Neuron (in vitro differentiated cells): ENCODE data around the gene OSR1.

ENCODE experiments used
- H2AFZ ChIP-seq: one replicate; pipeline ENCODE4 v1.6.1; 2013; ENCODE audit warnings: low read depth, mild to moderate bottlenecking, inconsistent platforms, low read length, moderate library complexity
- H3K27me3 ChIP-seq: one replicate; pipeline ENCODE4 v1.6.1; 2013; ENCODE audit warnings: low read length; ENCODE audit not compliant: insufficient read depth
- H3K36me3 ChIP-seq: one replicate; pipeline ENCODE4 v1.6.1; 2013; ENCODE audit warnings: low read length; ENCODE audit not compliant: insufficient read depth
- H3K4me1 ChIP-seq: one replicate; pipeline ENCODE4 v1.6.1; 2013; ENCODE audit warnings: low read length; ENCODE audit not compliant: insufficient read depth
- H3K4me3 ChIP-seq: 2 replicates; pipeline ENCODE4 v1.5.1; 2013; ENCODE audit warnings: mild to moderate bottlenecking, low read length, moderate library complexity
- H3K9me3 ChIP-seq: one replicate; pipeline ENCODE4 v1.6.1; 2013; ENCODE audit warnings: low read length

The OSR1 gene

DNA sequence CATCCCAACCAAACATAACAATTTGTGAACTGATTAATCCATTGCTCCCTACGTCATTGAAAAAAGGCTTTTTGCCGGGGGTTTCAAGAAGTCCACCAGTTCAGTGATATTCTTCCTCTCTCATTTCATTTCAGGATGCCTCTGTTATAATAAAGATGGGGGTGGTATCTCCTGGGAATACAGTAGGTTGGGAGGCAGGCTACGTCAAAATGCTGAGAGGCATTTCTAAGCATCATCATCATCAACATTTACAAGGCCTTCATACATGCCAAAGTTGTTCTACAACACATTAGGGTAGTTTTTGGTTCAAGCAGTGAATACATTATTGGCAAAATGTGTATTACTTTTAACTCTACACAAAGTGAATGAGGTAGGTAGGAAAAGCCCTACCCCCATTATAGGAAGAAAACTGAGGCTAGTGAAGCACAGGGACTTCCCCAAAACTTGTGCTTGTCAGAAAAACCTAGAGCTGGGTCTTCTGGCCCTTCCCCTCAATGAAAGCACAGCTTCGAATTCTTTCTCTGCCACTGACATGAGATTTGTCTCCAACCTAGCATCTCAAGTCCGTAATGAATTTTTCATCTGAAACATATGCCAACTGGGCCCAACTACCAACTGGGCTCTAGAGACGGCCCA is 11.3 kb downstream of the OSR1 start:
- Histone ChIP-seq H3K4me1 (peaks cover 19% of the 10 kb centered on the region), H3K36me3 (peaks cover 4% of the 10 kb centered on the region)

DNA sequence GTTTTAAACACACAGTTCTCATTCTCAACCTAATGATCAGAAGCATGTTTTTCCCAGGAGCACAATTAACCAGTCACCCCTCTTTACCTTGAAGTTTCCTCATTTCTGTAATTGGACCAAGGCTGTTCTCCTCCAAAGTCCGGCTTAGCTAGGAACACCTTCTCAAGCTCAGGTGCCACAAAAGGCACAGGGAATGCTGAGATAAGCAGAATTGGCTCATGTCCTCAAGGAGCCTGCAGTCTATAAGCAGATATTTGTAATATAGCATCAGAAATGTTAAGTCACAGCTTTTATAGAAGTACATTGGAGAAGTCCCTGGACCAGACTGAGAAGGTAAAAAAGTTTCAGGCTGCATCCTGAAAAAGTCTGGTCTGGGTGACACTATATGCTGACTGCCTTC is 20.7 kb downstream of the OSR1 start:
- Histone ChIP-seq H3K27me3 (no peaks in the 10 kb centered on the region), H3K4me3 (no peak overlapping the region), H2AFZ (no peak overlapping the region), H3K9me3 (no peaks in the 10 kb centered on the region), H3K36me3 (peaks cover 4% of the 10 kb centered on the region), H3K4me1 (peaks cover 4% of the 10 kb centered on the region)

More for the DNA sequence above, 11.3 kb downstream of the OSR1 start:
- peak overlapping the region; percentile 87 for H3K4me3 ChIP-seq
- H2AFZ ChIP-seq = peak overlapping the region; percentile 81
- no peaks in the 10 kb centered on the region for H3K9me3 ChIP-seq
- peaks cover 12% of the 10 kb centered on the region for H3K27me3 ChIP-seq

DNA sequence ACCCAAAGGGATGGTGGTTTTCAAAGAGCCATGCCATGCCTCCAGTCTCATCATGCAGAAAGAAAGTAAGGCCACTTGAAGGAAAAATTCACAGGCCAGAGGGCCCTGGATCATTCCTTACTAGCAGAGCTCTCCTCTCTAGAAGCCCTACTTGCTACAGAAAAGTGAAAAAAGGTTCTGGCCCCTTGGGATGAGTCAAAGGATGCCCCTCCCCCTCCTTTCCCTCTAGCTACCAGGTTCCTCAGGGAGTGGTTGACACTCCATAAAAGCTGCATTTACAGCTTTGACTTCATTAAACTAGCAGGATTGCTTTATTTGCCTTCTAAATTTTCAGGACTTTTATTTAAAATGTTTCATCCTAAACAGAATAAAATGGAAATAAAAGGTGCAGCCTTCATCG is 21.2 kb downstream of the OSR1 start:
- no peaks in the 10 kb centered on the region for H3K27me3 ChIP-seq
- H3K36me3 ChIP-seq = peaks cover 4% of the 10 kb centered on the region
- H3K4me3 ChIP-seq = no peak overlapping the region
- no peaks in the 10 kb centered on the region for H3K9me3 ChIP-seq
- H2AFZ ChIP-seq = no peak overlapping the region
- H3K4me1 ChIP-seq = peaks cover 4% of the 10 kb centered on the region

DNA sequence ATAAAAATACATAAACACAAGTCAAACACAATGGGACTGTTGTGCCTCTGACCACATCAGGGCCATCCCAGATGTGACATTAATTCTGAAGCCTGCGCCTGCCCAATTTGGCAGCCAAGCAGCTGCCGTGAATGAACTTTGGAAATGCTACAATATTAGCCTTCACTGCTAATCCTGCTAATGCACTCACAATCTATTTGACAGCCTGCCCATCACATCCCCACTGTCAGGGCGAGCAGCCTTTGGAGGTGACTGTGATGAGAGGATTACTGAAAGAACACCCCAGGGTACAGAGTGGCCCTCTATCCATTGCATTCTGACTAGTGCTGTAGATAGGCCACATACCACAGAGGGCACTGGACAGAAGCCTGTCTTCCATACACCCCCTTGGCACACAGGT is 21.6 kb downstream of the OSR1 start:
- peaks cover 4% of the 10 kb centered on the region for H3K4me1 ChIP-seq
- H3K4me3 ChIP-seq = no peak overlapping the region
- no peak overlapping the region for H2AFZ ChIP-seq
- H3K36me3 ChIP-seq = peaks cover 4% of the 10 kb centered on the region
- no peaks in the 10 kb centered on the region for H3K27me3 ChIP-seq
- H3K9me3 ChIP-seq = no peaks in the 10 kb centered on the region

DNA sequence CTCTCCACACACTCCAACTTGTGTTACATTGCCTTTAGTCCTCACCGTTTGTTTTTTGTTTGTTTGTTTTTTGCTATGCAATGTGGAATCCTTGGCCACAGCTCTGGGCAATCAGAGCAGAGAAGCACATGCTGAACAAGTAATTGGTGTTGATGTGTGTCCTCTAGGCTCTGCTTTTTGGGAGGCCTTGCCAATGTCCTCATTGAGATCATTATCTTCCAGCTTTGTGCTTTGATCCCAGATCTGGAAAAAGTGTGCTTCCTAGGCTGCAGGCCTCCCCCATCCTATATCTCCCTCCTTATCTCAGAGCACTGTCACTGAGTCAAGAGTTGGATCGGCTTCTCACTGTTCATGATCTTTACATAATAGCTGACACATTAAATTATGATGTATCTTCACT is 25.9 kb downstream of the OSR1 start:
- H3K9me3 ChIP-seq = no peaks in the 10 kb centered on the region
- H3K36me3 ChIP-seq = no peaks in the 10 kb centered on the region
- peaks cover 4% of the 10 kb centered on the region for H3K4me1 ChIP-seq
- H2AFZ ChIP-seq = no peak overlapping the region
- no peak overlapping the region for H3K4me3 ChIP-seq
- H3K27me3 ChIP-seq = no peaks in the 10 kb centered on the region

DNA sequence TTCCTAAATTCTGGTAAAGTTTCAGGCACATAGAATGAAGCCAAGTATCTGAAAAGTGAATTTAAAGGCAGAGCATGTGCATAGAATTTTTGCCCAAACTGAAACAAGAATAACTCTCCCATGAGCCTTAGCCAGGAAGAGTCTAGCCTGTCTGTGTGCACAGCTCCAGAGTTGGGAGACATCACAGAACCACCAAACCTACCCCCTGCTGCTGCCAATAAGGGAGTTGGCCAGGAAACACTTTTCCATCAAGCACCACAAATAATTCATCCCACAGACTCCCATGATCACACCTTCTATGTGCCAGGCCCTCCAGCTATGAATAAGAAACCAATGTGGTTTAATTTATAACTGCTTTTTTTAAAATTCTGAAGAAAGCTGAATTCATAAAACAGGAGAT is 27.0 kb downstream of the OSR1 start:
- H2AFZ ChIP-seq = no peak overlapping the region
- H3K27me3 ChIP-seq = no peaks in the 10 kb centered on the region
- H3K9me3 ChIP-seq = no peaks in the 10 kb centered on the region
- peaks cover 13% of the 10 kb centered on the region for H3K4me1 ChIP-seq
- H3K36me3 ChIP-seq = no peaks in the 10 kb centered on the region
- no peak overlapping the region for H3K4me3 ChIP-seq

DNA sequence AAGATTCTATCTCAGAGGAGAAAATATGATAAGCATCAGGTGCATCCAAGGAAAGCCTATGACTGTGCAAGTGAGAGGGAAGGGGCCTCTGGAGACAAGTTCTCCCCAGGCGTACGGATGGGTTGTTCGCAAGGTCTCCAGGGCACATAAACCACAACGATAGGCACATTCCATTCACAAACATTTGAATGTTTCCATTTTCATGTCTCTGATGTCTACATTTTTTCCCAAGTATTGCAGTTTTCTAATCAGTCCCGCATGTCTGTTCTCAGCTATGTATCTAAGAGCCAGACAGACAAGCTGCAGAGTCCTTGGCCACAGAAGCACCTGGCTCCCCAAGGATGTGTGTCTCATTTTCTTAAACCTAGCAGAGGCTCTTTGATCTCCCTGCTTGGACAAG is 28.0 kb downstream of the OSR1 start:
- Histone ChIP-seq H3K4me1 (peaks cover 12% of the 10 kb centered on the region), H3K36me3 (no peaks in the 10 kb centered on the region)

DNA sequence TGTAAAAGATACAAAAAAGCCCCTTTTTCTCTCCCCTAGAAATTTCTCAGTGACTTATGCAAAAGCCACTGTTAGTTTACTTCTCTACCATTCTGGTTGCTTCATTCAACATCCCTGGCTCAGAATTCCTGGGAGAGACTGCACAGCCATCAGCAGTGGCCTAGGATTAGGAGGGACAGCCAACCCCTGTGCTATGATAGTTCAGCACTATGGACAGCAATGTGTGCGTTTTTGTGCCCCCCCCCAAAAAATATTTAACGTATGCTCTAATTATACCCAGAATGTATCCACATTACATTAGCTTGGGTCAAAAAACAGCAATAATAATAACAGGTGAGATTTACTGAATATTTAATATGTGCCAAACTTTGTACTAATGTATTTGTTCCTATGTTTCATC is 29.0 kb downstream of the OSR1 start:
- H3K4me1 ChIP-seq = peaks cover 11% of the 10 kb centered on the region
- no peak overlapping the region for H3K4me3 ChIP-seq
- no peaks in the 10 kb centered on the region for H3K36me3 ChIP-seq
- H3K27me3 ChIP-seq = no peaks in the 10 kb centered on the region
- H2AFZ ChIP-seq = no peak overlapping the region
- no peaks in the 10 kb centered on the region for H3K9me3 ChIP-seq

More for the DNA sequence above, 28.0 kb downstream of the OSR1 start:
- Histone ChIP-seq H2AFZ (no peak overlapping the region), H3K9me3 (no peaks in the 10 kb centered on the region), H3K4me3 (no peak overlapping the region), H3K27me3 (no peaks in the 10 kb centered on the region)

DNA sequence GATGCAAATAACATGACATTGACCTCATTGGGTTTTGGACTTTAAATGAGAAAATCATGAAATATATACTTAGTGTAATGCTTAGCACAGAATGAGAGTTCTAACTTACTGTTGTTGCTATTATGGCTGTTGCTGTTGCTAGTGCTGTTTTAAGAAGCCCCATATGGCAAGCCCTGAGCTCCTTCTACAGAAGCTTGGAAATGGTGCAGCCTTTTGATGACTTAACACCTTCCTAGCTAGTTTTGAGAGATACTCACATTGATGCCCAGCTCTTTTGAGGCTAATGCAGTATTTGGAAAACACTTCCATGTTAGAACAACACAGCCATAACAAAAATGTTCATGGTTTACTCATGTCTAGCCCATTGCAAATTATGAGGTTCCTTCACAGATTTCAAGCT is 30.9 kb downstream of the OSR1 start:
- Histone ChIP-seq H3K9me3 (no peaks in the 10 kb centered on the region), H2AFZ (no peak overlapping the region), H3K4me3 (no peak overlapping the region), H3K36me3 (no peaks in the 10 kb centered on the region), H3K4me1 (peaks cover 11% of the 10 kb centered on the region), H3K27me3 (no peaks in the 10 kb centered on the region)

DNA sequence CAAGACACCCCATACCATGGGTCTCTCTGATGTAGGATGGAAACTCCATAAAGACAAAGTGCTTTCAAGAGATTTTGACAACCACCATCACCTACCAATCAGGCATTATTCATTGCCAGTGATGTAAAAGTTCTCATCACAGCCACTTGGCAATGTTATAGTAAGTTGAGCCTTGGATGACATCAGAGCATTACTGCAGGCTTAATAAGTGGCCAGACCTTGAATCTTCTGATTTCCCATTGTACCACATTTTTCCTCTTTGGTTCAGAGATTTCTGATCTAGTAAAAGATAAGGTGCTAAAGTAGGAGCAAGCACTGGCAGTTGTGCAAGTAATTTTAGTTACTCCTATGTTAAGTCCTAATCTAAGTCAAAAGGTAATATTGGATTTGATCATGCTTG is 36.5 kb downstream of the OSR1 start:
- H3K36me3 ChIP-seq = no peaks in the 10 kb centered on the region
- H2AFZ ChIP-seq = no peak overlapping the region
- no peak overlapping the region for H3K4me3 ChIP-seq
- H3K4me1 ChIP-seq = peaks cover 6% of the 10 kb centered on the region
- no peaks in the 10 kb centered on the region for H3K9me3 ChIP-seq
- H3K27me3 ChIP-seq = no peaks in the 10 kb centered on the region

DNA sequence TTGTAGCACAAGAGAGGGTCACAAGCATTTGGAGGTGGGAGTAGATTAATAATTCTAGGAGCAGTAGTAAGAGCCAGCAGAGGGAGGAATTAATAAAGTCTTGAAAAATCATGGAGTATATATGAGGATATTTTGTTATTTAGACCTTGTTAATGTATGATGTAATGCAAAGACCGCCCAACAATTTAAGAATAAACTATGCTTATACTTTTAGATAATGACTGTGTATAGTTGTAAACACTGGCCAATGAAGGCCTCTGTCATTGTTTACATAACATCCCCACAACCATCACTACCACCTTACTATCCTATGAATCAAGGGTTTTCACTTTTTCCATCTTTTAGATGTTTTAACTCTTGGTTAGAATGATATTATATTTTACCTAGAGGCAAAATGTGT is 37.6 kb downstream of the OSR1 start:
- no peaks in the 10 kb centered on the region for H3K36me3 ChIP-seq
- no peak overlapping the region for H2AFZ ChIP-seq
- no peaks in the 10 kb centered on the region for H3K4me1 ChIP-seq
- no peak overlapping the region for H3K4me3 ChIP-seq
- H3K27me3 ChIP-seq = no peaks in the 10 kb centered on the region
- H3K9me3 ChIP-seq = no peaks in the 10 kb centered on the region

DNA sequence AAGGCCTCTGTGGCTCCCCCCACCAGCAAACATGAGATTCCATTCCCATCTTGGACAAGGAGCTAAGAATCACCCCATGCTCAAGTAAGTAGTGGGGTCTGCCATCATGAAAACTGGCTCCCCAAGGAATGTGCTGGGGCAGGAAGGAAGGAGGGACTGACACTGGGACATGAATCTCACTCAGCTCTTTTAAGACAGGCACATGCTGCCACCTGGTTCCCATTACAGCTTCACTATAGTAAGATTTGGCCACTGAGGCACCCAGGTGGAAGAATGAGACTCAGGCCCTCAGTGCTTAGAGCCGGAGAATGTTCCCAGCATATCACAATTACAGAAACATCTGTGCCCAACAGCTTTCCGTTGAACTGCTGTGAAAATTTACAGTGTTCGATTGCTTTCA is 38.7 kb downstream of the OSR1 start:
- no peaks in the 10 kb centered on the region for H3K9me3 ChIP-seq
- H3K36me3 ChIP-seq = no peaks in the 10 kb centered on the region
- H3K4me3 ChIP-seq = no peak overlapping the region
- no peaks in the 10 kb centered on the region for H3K27me3 ChIP-seq
- H2AFZ ChIP-seq = no peak overlapping the region
- H3K4me1 ChIP-seq = no peaks in the 10 kb centered on the region

DNA sequence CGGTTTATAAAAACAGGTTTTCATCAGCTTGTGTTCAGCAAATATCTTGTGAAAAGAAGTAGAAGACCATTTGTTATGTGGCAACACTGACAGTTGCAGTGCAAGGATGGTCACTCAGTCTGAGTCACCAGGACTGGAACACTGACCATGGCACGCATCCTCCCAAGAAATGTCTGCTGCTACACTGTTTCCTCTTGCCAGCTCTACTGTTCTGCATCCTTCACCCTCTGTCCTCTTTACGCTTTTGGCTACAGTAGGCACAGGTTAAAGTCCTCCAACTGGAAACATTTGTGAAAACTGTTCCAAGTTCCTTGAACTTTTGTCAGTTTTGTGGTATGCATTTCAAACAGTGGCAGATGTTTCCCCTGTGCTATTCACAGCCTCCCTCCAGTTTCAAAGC is 39.4 kb downstream of the OSR1 start:
- H3K27me3 ChIP-seq = no peaks in the 10 kb centered on the region
- H3K4me3 ChIP-seq = no peak overlapping the region
- no peaks in the 10 kb centered on the region for H3K9me3 ChIP-seq
- no peak overlapping the region for H2AFZ ChIP-seq
- H3K4me1 ChIP-seq = no peaks in the 10 kb centered on the region
- no peaks in the 10 kb centered on the region for H3K36me3 ChIP-seq

DNA sequence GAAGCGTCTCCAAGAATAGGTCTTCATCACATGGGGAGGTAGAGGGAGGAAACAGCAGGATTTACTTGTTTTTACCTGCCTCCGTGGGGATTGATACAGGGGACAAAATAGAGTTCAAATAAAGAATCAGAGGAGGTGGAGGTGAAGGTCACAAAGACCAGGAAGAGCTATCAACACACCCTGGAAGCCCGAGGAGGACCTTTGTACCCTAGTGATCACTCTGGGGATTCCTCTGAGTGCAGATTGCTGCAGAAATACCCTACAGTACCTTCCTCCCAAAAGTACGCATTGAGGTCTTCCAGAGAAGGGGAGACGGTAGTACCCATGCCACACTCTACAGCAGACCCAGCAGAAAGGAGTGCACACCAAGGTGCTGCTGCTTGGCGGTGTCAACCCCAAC is 44.9 kb downstream of the OSR1 start:
- Histone ChIP-seq H3K4me1 (no peaks in the 10 kb centered on the region), H3K27me3 (no peaks in the 10 kb centered on the region), H3K4me3 (no peak overlapping the region), H3K36me3 (no peaks in the 10 kb centered on the region), H2AFZ (no peak overlapping the region), H3K9me3 (no peaks in the 10 kb centered on the region)
